Breast epithelium (tissue), 3 donors: ENCODE data around the gene C1QTNF9.

Source experiments
- CTCF ChIP-seq, 3 donors: fragments of 450-650 bp; IDR thresholded peaks; one replicate each; pipeline ENCODE4 v1.5.1; 2016 to 2017; ENCODE audit warnings: antibody characterized with exemption in 3 of 3, mild to moderate bottlenecking in 3 of 3, moderate library complexity in 3 of 3
- POLR2AphosphoS5 ChIP-seq, 3 donors: sonication (generic); formaldehyde crosslinking; IDR thresholded peaks; one replicate each; pipeline ENCODE4 v1.6.1; 2017; ENCODE audit warnings: antibody characterized with exemption in 3 of 3

- TF ChIP-seq CTCF (IDR thresholded peaks at IDR 0.05): no peak
- no peak for TF ChIP-seq POLR2AphosphoS5 (IDR thresholded peaks at IDR 0.05)
These were observed 53.1 kb downstream of the C1QTNF9 start for GRCh38 chr13:24362435-24362952.
